ENCODE data around the gene DEGS1. TPM values are rescaled to one million over a fixed set of nuclear protein-coding genes. Genes with fewer than 3 reads are reported as not detected.

The DEGS1 gene
- total RNA-seq, 4 donors from 2014 or later = 87.7 to 138 (median 101) TPM

DNA sequence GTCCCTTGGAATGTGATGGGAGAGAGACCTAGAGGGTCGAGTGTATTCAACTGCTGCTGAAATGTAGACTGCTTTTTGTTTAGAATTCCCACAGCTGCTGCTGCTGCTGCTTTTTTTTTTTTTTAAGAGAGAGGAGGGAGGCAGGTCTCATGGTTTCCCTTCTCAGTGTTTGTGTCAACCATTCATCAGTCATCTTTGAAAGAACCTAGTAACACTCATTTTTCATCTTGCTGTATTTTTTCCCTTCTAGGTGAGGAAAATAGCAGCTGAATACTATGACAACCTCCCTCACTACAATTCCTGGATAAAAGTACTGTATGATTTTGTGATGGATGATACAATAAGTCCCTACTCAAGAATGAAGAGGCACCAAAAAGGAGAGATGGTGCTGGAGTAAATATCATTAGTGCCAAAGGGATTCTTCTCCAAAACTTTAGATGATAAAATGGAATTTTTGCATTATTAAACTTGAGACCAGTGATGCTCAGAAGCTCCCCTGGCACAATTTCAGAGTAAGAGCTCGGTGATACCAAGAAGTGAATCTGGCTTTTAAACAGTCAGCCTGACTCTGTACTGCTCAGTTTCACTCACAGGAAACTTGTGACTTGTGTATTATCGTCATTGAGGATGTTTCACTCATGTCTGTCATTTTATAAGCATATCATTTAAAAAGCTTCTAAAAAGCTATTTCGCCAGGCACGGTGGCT lies 9.2 kb downstream of the DEGS1 start:
- Histone ChIP-seq H3K4me1 (no peaks in the 10 kb centered on the region), H3K36me3 (peaks cover 0 to 5% of the 10 kb centered on the region in 2 donors), H3K9me3 (no peaks in the 10 kb centered on the region), H3K4me3 (replicated peaks in 1 of 3) (no peak overlapping the region), H3K27me3 (no peaks in the 10 kb centered on the region), H3K27ac (no peak overlapping the region)
- 75 to 84% methylated on average over 5 of the region's 5 CpGs for WGBS, 2 donors
- DNase-seq = no peak
- TF ChIP-seq POLR2A (IDR thresholded peaks at IDR 0.05) = no peak
- TF ChIP-seq, protein P1, sequence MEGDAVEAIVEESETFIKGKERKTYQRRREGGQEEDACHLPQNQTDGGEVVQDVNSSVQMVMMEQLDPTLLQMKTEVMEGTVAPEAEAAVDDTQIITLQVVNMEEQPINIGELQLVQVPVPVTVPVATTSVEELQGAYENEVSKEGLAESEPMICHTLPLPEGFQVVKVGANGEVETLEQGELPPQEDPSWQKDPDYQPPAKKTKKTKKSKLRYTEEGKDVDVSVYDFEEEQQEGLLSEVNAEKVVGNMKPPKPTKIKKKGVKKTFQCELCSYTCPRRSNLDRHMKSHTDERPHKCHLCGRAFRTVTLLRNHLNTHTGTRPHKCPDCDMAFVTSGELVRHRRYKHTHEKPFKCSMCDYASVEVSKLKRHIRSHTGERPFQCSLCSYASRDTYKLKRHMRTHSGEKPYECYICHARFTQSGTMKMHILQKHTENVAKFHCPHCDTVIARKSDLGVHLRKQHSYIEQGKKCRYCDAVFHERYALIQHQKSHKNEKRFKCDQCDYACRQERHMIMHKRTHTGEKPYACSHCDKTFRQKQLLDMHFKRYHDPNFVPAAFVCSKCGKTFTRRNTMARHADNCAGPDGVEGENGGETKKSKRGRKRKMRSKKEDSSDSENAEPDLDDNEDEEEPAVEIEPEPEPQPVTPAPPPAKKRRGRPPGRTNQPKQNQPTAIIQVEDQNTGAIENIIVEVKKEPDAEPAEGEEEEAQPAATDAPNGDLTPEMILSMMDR (IDR thresholded peaks at IDR 0.05) = no peak
- intact Hi-C loops (cut with DNase I) = no loop called here

DNA sequence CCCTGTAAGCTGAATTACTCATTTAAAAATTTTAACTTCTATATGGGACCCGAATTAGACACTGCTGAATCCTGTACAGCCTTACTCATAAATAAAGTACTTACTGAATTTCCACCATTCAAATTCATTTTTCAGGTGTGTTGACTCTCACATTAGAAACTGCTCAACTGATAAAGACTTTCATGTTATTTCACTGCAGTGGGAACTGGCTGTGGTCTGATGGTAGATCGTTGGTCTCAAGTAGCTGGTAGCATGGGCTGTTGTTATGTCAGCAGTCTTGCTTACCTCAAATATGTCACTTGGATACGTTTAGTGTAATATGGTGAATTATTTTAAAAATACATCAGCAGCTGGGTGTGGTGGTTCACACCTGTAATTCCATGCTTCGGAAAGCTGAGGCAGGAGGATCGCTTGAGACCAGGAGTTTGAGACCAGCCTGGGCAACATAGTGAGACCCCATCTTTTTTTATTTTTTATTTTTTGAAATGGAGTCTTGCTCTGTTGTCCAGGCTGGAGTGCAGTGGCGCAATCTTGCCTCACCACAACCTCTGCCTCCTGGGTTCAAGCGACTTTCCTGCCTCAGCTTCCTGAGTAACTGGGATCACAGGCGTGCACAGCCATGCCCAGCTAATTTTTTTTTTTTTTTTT lies 10.4 kb downstream of the DEGS1 start:
- TF ChIP-seq, protein P1 (IDR thresholded peaks at IDR 0.05) = no peak
- no peak for TF ChIP-seq POLR2A (IDR thresholded peaks at IDR 0.05)
- whole genome bisulfite sequencing, 2 donors = 93 to 94% methylated on average over 8 of the region's 8 CpGs
- Histone ChIP-seq H3K4me3 (replicated peaks in 1 of 3) (no peak overlapping the region), H3K27ac (no peak overlapping the region), H3K27me3 (no peaks in the 10 kb centered on the region), H3K9me3 (no peaks in the 10 kb centered on the region), H3K4me1 (no peaks in the 10 kb centered on the region), H3K36me3 (peaks cover 0 to 5% of the 10 kb centered on the region in 2 donors)
- intact Hi-C loops (cut with DNase I) = no loop called here
- no peak for DNase-seq

DNA sequence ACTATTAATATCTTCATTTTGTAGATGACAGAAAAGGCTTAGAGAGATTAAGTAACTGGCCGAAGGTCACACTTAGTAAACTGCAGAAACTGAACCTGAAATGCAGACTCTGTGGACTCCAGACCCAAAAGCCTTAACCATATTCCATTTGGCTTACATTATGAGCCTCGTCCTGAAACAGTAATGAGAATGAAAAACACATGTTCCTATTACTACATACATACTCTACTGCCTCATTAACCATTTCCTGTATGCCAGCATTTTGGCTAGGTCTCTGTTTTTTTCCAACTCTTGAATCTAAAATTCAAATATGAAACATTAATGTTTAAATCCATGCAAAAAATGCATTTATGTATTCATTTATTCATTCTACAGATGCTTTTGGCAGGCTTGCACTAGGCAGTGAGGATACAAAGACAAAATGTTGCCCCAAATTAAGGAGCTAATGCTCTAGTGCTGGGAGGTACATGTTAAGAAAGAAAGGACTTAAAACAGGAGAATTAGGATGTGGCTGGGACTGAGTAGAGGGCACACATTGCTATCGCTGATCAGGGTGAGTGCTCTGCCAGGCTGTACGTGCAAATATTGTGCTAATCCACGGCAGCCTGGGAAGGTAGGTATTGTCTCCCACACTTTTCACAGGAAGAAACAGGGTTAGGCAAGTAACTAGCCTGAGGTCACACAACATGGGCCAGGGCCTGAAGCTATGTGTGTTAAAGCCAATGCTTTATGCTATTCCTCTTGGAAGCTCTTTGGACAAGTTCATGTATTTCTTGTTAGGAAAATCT lies 14.0 kb downstream of the DEGS1 start:
- DNase-seq = no peak
- Histone ChIP-seq H3K36me3 (peaks cover 0 to 2% of the 10 kb centered on the region in 2 donors), H3K9me3 (no peaks in the 10 kb centered on the region), H3K4me1 (no peaks in the 10 kb centered on the region), H3K27me3 (no peaks in the 10 kb centered on the region), H3K4me3 (replicated peaks in 1 of 3) (no peak overlapping the region), H3K27ac (no peak overlapping the region)
- WGBS, 2 donors = 80 to 82% methylated on average over 5 of the region's 5 CpGs
- intact Hi-C loops (cut with DNase I) = no loop called here
- TF ChIP-seq, protein P1 (IDR thresholded peaks at IDR 0.05) = no peak
- TF ChIP-seq POLR2A (IDR thresholded peaks at IDR 0.05) = no peak

DNA sequence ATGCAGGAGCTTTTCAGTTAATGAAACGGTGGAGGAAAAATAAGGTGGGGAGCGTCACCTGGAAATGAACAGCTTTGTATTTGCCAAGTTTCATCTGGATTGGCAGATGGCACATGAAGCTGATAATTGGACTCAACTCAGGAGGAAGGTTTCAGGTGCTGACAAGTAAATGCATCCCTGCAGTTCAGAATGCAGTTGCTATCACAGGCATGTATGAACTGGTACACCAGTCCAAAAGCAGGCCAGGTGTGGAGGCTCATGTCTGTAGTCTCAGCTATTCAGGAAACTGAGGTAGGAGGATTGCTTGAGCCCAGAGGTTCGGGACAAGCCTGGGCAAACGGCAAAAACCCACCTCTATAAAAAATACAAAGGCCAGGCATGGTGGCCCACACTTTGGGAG lies 15.5 kb downstream of the DEGS1 start:
- no peak overlapping the region for H3K4me3 ChIP-seq (replicated peaks in 1 of 3)
- H3K27me3 ChIP-seq = no peaks in the 10 kb centered on the region
- intact Hi-C loops (cut with DNase I) = no loop called here
- peaks cover 2 to 9% of the 10 kb centered on the region in 2 donors for H3K4me1 ChIP-seq
- no peaks in the 10 kb centered on the region for H3K36me3 ChIP-seq
- H3K9me3 ChIP-seq = no peaks in the 10 kb centered on the region
- TF ChIP-seq, protein P1 (IDR thresholded peaks at IDR 0.05) = no peak
- no peak for TF ChIP-seq POLR2A (IDR thresholded peaks at IDR 0.05)
- DNase-seq = no peak
- WGBS, 2 donors = 92 to 97% methylated on average over 4 of the region's 4 CpGs
- H3K27ac ChIP-seq = no peak overlapping the region
